Breast epithelium (tissue), 4 donors: ENCODE measurements around the gene CNKSR1. TPM values are rescaled to one million over a fixed set of nuclear protein-coding genes. Genes with fewer than 3 reads are reported as not detected.

Experiments used
- DNase-seq, 2 donors: peaks; one replicate each; pipeline ENCODE4 v3.0.0-alpha.2; 2019; ENCODE audit warnings: low spot score in 2 of 2
- H3K27ac ChIP-seq, 2 donors: fragments of 200-600 bp; sonication (generic) in 1 of 2; one replicate each; pipeline ENCODE4 v1.5.1; 2016 to 2019; ENCODE audit warnings: mild to moderate bottlenecking in 1 of 2
- H3K27me3 ChIP-seq, 2 donors: fragments of 200-600 bp; sonication (generic) in 1 of 2; one replicate each; pipeline versions ENCODE4 v1.5.1 to v1.6.0; 2017 to 2019; ENCODE audit warnings: control low read depth in 1 of 2, mild to moderate bottlenecking in 1 of 2
- H3K36me3 ChIP-seq: fragments of 200-600 bp; one replicate; pipeline ENCODE4 v1.5.1; 2019
- H3K4me1 ChIP-seq, 2 donors: fragments of 200-600 bp; sonication (generic); one replicate each; pipeline ENCODE4 v1.5.1; 2016 to 2019; ENCODE audit warnings: control low read depth in 1 of 2
- H3K4me3 ChIP-seq, 3 donors: fragments of 200-600 bp; sonication (generic); 1 replicate in 2 of 3; 2 replicates in 1 of 3; pipeline ENCODE4 v1.5.1; 2016 to 2019; ENCODE audit warnings: mild to moderate bottlenecking in 3 of 3, moderate library complexity in 2 of 3
- H3K9me3 ChIP-seq, 2 donors: fragments of 200-600 bp; sonication (generic) in 1 of 2; one replicate each; pipeline ENCODE4 v1.5.1; 2016 to 2019; ENCODE audit warnings: control low read depth in 1 of 2
- CTCF ChIP-seq, 3 donors: fragments of 450-650 bp; IDR thresholded peaks; one replicate each; pipeline ENCODE4 v1.5.1; 2016 to 2017; ENCODE audit warnings: antibody characterized with exemption in 3 of 3, mild to moderate bottlenecking in 3 of 3, moderate library complexity in 3 of 3
- POLR2A ChIP-seq: fragments of 450-650 bp; IDR thresholded peaks from one replicate; pipeline ENCODE4 v1.6.1; 2016; ENCODE audit warnings: antibody characterized with exemption, mild to moderate bottlenecking, moderate library complexity
- POLR2AphosphoS5 ChIP-seq, 3 donors: sonication (generic); formaldehyde crosslinking; IDR thresholded peaks; one replicate each; pipeline ENCODE4 v1.6.1; 2017; ENCODE audit warnings: antibody characterized with exemption in 3 of 3
- intact Hi-C: fragments of 100-400 bp; cut with DNase I; formaldehyde crosslinking; loops from one replicate; pipeline ENCODE4 v1.15.1; 2023; ENCODE audit warnings: low total_unique reads
- total RNA-seq, 3 donors: library from RNA; depleted of rRNA; stranded (reverse); fragments of >200 nt; gene quantifications; one replicate each; pipeline ENCODE4 v1.1.0, GENCODE V29; 2016

The CNKSR1 gene
- total RNA-seq, 3 donors from 2014 or later = 2.2 to 28.2 (median 22.3) TPM

GRCh38 chr1:26132834-26133167 is 44.5 kb upstream of the CNKSR1 start:
- Histone ChIP-seq H3K4me3 (no peak overlapping the region), H3K36me3 (no peaks in the 10 kb centered on the region), H3K27me3 (no peaks in the 10 kb centered on the region), H3K4me1 (no peaks in the 10 kb centered on the region), H3K9me3 (no peaks in the 10 kb centered on the region), H3K27ac (no peak overlapping the region)
- no peak for DNase-seq
- TF ChIP-seq CTCF (IDR thresholded peaks at IDR 0.05) (no peak), POLR2A (no peak), POLR2AphosphoS5 (IDR thresholded peaks at IDR 0.05) (no peak)
- intact Hi-C loops = no loop called here

- H3K4me3 ChIP-seq = no peak overlapping the region
- intact Hi-C loops = no loop called here
- no peaks in the 10 kb centered on the region for H3K4me1 ChIP-seq
- TF ChIP-seq POLR2AphosphoS5 (IDR thresholded peaks at IDR 0.05) (no peak), CTCF (IDR thresholded peaks at IDR 0.05) (no peak), POLR2A (no peak)
- DNase-seq = no peak
- H3K27ac ChIP-seq = no peak overlapping the region
- no peaks in the 10 kb centered on the region for H3K9me3 ChIP-seq
- H3K27me3 ChIP-seq = no peaks in the 10 kb centered on the region
- no peaks in the 10 kb centered on the region for H3K36me3 ChIP-seq
These were observed 42.8 kb upstream of the CNKSR1 start for GRCh38 chr1:26134466-26134865.

DNA sequence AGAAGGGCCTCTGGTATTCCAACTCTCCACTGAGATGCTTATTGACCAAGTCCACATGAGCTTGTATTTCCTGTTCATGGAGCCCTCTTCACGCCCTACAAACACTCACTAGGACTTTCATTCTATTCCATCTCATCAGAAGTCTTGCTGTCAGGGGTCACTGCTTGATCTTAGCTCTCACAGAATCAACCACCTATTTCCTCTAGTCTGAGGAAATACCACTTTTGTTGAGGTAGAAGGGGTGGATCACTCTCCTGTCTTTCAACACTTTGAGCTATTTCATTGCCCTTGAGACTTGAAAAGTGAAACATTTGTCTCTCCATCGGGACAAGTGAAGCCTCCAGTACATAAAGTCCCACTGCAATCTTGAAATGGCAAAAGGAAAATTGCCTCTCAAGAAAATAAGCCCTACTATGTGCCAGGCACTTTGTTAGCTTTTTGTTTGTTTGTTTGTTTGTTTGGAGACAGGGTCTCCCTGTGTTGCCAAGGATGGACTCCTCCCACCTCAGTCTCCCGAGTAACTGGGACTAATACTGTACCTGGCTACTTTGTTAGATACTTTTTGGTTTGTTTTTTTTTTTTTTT is 38.2 kb upstream of the CNKSR1 start:
- Histone ChIP-seq H3K9me3 (no peaks in the 10 kb centered on the region), H3K36me3 (no peaks in the 10 kb centered on the region), H3K4me1 (no peaks in the 10 kb centered on the region), H3K27me3 (no peaks in the 10 kb centered on the region), H3K4me3 (no peak overlapping the region), H3K27ac (no peak overlapping the region)
- TF ChIP-seq CTCF (IDR thresholded peaks at IDR 0.05) = no peak
- no peak for TF ChIP-seq POLR2A
- no peak for TF ChIP-seq POLR2AphosphoS5 (IDR thresholded peaks at IDR 0.05)
- DNase-seq = no peak
- intact Hi-C loops = no loop called here

DNA sequence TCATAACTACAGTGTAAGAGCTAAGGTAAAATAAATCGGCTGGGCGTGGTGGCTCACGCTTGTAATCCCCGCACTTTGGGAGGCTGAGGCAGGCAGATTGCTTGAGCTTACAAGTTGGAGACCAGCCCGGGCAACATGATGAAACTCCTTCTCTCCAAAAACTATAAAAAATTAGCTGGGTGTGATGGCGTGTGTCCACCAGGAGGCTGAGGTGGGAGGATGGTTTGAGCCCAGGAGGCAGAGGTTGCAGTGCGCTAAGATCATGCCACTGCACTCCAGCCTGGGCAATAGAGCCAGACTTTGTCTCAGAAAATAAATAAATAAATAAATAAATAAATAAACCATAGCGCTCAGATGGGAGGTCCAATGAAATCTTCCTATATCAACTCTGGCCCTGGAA is 35.1 kb upstream of the CNKSR1 start:
- Histone ChIP-seq H3K4me1 (no peaks in the 10 kb centered on the region), H3K27ac (no peak overlapping the region), H3K4me3 (peak overlapping the region in 1 of 3 donors; percentile 12), H3K9me3 (no peaks in the 10 kb centered on the region), H3K27me3 (no peaks in the 10 kb centered on the region), H3K36me3 (no peaks in the 10 kb centered on the region)
- intact Hi-C loops = no loop called here
- TF ChIP-seq POLR2AphosphoS5 (IDR thresholded peaks at IDR 0.05) = no peak
- TF ChIP-seq POLR2A = no peak
- no peak for DNase-seq

- DNase-seq = peak; percentile 67 to 68
- Histone ChIP-seq H3K27me3 (no peaks in the 10 kb centered on the region), H3K9me3 (no peaks in the 10 kb centered on the region), H3K4me1 (no peaks in the 10 kb centered on the region), H3K27ac (no peak overlapping the region), H3K36me3 (no peaks in the 10 kb centered on the region), H3K4me3 (no peak overlapping the region)
- TF ChIP-seq CTCF (IDR thresholded peaks at IDR 0.05) (peak; percentile 34 to 84 (median 80)), POLR2AphosphoS5 (IDR thresholded peaks at IDR 0.05) (peak in 1 of 3 donors; percentile 37), POLR2A (no peak)
- intact Hi-C loops = no loop called here
These were observed 32.0 kb upstream of the CNKSR1 start for GRCh38 chr1:26145041-26145959.
